Hematopoietic multipotent progenitor cell (in vitro differentiated cells): ENCODE results near the gene RUNX2. TPM values are rescaled to one million over a fixed set of nuclear protein-coding genes. Genes with fewer than 3 reads are reported as not detected.
"Not testable (repeated sequence)": the region's sequence is repeated elsewhere in the genome, so short reads cannot be mapped to it uniquely, and the experiment has no call there.

Source experiments
- DNase-seq, 3 donors: peaks; one replicate each; pipeline ENCODE4 v3.0.0-alpha.2; 2011 to 2015; ENCODE audit warnings: low read depth in 2 of 3, low spot score in 2 of 3
- total RNA-seq: library from RNA; depleted of rRNA; stranded (reverse); fragments of >200 nt; gene quantifications from one replicate; pipeline ENCODE4 v1.2.3, GENCODE V29; 2012

Gene RUNX2
- total RNA-seq, 1 donor: 26.1 TPM

DNA sequence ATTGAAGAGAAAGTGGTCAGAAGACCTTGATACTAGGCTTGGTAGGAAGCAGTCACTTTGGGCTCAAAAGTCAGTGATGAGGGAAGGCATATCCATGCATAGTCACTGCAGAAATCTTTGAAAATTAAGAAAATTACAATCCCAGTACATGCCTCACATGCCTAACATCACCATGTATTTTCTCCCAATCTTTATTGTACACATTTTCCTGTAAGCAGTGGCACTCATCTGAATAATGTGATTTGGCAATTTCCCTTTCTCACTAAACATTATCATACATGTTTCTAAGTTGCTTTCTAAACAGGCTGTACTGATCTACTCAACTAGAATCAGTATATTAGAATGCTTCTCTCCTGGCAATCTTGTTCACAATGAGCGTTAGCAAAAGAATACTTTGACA lies 330.3 kb downstream of the RUNX2 start:
- no peak for DNase-seq

DNA sequence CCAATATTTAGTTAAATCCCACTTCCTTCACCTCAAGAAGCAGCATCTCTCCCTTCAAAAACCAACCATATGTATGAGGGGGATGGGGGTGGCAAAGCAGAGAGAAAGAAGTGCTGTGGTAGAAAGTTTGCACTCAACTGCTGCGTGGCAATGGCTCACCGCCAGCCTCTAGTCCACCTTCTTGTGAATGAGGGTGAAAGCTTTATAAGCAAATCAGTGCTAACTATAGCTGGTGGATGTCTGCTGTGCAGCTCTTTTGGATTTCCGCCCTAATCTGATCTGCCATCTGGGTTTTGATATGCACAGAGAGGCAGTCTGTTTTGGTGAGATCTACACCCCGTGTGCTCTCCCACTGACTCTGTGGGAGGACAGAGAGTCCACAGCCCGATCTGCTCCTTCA lies 330.8 kb downstream of the RUNX2 start:
- DNase-seq: no peak

DNA sequence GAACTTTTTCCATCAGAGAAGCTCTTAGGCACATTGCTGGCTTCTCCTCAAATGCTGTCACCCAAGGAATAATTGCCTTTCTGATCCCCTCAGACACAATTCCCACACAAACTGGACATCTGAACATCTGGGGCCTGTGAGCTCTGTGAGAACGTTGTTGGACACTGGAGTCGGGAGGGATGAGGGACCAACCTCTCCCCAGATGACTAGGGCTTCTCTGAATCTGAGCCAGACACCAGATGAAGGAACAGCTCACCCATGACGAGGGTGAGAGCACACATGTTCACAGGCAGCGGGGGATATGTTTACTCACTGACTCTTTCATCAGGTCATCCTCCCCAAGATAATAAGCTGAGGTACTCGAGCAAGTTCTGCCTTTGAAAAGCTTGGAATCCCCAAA lies 333.5 kb downstream of the RUNX2 start:
- DNase-seq: no peak

DNA sequence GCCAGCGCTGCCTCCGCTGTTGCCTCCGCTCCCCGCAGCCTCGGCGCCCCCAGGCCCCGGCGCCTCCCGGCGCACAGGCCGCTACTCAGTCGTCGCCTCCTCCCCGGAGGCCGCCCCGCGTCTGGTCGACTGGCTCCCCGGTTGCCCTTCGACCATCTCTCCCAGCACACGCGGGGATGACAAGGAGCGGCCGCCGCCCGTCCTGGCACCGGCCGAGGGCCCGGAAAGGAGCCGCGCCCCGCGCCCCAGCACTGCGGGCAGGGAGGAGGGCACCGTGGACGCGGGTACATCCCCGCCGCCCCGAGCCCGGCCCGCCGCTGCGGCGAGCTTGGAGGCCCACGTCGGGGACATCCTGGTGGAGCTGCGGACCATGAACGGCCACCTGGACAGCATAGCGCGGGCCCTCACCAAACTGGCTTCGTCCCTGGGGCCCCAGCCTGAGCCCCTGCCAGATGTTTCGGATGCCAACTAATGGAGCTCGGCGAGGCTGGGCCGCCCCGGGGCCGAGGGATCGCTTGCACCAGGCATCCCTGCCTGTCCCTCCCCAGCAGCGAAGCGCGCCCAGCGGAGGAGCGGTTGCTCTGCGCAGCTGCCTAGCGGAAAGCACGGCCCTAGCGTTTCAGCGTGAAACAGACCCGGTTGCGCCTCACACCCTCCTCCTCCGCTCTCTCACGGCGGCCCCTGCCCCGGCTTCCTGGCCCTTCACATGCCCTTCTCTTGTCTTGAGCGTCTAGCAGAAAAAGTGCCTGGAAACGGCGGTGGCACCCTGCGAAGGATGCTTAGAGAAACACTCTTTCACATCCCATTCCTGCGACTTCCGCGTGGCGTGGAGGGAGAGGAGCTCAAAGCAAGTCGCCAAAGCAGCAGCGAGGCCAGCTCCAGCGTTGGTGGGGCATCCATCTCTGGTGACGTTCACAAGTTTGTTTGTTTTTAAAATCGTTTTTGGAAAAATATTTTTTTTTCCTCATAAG lies 335.4 kb downstream of the RUNX2 start:
- peak in 2 of 3 donors; percentile 43 to 54 for DNase-seq

DNA sequence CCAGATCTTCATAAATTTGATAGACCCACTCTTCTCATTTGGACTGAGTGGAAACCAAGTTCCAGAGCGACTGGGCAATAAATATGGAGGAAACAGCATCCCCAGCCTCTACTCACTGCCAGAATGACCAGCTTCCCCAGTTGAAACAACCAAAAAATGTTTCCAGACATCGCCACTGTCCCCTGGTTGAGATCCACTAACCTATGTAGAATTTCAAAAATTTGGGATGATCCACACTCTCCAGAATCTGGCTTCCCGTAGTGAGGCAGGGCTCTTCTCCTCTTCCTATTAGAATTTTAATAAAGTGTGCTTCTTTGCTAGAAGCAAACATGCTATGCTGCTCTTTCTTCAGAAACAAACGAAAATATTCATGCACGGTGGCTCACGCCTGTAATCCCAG lies 336.6 kb downstream of the RUNX2 start:
- DNase-seq: no peak

DNA sequence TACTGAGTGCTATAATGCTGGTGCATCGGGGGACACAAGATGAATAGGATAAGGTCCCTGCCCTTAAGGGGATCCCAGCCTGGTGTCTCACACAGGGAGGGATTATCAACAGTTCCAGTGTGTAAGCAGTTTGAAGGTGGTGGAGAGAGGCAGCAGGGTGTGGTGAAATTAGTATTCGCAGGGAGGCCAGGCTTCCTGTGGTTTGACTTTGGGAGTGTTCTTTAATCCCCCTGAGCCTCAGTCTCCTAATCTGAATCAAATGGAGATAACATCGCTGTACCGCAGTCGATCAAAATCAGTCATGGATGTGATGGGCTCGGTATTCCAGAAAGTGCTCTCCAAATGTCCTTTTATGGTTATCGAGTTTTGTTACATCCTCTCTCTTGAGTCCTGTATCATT lies 337.7 kb downstream of the RUNX2 start:
- no peak for DNase-seq

DNA sequence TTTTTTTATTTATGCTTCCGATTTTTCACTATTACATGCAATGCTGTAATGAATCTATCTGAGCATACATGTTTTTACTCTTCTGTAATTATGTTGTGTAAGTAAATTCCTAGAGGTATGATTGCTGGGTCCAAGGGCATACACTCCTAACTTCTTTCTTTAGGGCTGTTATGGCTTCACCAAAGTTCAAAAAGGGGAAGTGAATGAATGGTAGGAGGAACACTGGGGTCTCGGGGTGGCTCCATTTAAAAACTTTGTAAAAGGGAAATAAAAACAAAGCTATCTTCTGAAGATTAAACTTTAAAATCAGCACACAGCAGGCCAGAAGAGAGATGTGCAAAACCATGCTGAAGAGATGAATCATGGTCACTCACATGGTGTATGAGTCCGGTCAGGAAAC lies 338.7 kb downstream of the RUNX2 start:
- peak in 1 of 3 donors; percentile 63 for DNase-seq

DNA sequence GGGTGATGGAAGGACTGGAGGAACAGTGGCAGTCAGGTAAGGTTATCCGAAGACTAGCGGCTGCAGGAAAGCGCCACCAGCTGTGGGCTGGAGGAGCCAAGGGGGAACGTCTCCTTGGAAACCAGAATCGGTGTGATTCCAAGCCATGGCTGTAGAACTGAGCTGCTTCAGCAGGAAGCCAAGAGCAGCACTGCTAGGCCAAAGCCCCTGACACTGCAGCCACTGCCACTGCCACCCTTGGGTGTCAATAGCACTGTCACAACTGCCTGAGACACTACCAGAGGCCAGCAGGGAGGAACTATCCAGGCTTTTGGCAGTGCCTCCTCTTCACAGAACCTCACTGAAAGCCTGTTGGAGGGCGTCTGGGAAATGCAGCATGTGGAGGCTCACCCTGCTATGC lies 339.2 kb downstream of the RUNX2 start:
- no peak for DNase-seq

DNA sequence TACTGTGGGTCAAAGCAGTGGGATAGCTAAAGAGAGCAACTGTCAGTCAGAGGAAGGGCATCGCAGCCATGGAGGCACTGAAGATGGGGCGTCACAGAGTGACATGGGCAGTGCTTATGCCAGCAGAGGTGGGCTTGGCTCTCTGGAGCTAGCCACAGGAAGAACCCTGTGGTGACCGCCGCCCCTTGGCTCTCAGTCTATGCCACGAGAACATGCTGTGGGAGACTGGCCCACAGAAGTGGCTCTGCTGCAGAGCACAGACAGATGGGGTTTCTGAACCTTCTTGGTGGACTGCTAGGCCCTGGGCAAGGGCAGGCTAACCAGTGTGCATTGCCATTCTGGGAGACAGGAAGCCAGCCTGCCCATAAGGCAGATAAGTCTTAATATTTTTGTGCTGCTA lies 339.6 kb downstream of the RUNX2 start:
- no peak for DNase-seq

DNA sequence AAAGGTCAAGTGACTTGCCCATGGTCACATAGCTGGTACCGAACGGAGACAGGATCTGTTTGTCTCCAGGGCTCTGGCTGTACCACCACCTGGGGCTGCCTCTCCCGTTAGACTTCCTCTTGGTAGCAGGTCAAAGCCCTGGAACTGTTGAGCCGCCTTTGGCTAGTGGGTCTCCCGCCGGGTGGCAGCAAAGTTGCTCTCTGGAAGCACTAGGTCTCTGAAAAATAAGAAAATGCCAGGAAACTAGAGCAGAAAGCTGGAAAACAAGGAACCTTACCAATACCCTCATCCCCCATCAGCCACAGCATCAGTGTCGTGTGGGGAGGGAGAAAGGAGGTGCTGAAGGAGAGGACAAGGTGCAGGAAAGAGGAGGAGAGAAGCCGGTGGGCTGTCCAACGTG lies 340.6 kb downstream of the RUNX2 start:
- DNase-seq: no peak

DNA sequence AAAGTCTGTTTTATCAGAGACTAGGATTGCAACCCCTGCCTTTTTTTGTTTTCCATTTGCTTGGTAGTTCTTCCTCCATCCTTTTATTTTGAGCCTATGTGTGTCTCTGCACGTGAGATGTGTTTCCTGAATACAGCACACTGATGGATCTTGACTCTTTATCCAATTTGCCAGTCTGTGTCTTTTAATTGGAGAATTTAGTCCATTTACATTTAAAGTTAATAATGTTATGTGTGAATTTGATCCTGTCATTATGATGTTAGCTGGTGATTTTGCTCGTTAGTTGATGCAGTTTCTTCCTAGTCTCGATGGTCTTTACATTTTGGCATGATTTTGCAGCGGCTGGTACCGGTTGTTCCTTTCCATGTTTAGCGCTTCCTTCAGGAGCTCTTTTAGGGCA lies 345.0 kb downstream of the RUNX2 start:
- DNase-seq: not testable (repeated sequence)

DNA sequence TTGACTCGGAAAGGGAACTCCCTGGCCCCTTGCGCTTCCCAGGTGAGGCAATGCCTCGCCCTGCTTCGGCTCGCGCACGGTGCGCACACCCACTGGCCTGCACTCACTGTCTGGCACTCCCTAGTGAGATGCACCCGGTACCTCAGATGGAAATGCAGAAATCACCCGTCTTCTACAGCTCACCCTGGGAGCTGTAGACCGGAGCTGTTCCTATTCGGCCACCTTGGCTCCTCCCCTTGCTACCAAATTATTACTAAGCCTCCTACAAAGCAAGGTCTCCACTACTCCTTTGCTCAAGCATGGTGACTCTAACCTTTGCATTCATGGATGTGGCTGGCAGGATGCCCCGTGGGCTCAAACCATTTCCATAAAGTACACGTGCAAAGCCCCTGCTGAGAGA lies 347.0 kb downstream of the RUNX2 start:
- not testable (repeated sequence) for DNase-seq

DNA sequence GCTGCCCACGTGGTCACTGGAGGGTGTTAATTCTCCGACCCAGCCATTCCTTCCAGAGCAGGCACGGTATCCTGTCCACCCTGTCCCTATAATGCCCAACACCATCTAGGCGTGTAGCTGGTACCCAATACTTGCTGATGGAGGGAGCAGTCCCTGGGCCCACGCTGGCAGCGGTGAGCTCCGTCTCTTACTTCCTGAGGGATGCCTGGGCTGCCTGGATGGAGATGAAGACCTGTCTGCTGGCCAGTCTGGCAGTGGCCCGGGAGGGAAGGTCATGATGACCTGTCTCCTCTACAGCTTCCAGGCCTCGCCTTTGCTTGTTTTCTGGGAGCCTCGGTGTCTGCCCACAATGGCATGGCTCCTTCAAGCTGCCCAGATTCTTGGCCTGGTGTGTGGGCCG lies 347.5 kb downstream of the RUNX2 start:
- no peak for DNase-seq

DNA sequence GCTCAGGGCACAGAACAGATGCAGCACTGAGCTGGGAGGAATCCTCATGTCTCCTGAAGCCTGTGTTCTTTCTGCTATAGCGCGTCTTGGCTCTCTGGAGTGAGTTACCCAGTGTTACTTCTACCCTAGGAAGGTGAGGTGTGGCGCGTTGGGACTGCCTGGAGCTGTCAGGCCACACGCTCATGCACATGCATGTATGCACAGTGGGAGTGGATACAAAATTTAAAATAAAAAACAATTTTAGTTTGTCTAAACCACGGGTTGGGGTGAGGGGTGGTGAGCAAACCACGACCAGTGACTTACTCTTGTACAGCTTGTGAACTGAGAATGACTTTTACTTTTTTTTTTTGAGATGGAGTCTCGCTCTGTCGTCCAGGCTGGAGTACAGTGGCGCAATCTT lies 348.2 kb downstream of the RUNX2 start:
- DNase-seq: no peak

DNA sequence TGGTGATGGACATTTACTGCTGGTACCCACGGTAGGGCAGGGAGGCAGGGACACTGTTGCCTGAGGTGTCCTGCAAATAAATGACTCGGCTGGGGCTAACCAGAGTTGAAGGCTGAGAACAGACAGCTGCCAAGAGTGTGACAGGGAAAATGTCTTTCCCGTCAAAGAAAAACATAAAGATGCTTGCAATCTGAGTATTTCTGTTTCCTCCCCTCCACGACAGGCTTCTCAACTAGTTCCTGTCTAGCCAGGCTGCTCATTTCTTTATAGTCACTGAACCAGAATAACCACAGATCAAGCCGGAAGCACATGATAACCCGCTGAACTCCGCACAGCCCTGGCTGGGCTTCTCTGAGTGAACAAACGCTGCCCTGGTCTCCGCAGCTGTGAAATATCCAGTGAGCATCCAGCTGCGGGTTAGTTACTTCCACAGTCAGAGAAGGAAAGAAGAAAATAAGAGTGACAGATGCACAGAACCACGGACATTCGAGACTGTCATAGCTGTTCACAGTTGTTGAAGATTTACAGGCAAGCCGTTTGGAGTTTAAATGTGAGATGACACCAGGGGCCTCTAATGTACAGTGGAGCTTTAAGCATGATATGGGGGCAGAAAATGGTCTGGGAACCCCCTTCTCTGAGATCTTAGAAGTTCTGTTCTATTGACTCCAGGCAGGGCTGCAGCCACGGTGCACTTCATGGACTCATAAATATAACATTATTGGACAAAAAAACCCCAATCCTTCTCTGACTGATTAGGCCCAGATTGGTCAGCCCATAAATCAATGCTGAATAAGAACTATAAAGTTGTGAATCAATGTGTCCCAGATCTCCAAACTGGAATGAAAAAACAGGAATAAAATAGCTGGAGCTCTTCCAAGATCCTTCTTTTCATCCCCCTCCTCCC lies 349.5 kb downstream of the RUNX2 start:
- DNase-seq: peak in 2 of 3 donors; percentile 82 to 92

DNA sequence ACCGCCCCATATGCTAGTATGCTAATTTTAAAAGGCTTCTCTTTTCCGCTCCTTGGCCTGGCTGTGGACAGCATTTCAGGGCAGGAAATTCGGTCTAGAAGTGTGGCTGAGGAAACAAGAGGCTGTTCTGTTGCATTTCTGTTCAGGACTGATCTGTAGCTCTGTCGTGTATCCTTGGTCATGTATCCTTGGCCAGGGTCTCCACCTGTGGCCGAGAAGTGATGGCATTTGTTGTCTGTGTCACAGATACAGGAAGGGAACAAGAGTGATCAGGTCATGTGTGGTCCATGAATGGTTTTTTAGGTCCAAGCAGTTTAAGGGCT lies 350.1 kb downstream of the RUNX2 start:
- DNase-seq: no peak

DNA sequence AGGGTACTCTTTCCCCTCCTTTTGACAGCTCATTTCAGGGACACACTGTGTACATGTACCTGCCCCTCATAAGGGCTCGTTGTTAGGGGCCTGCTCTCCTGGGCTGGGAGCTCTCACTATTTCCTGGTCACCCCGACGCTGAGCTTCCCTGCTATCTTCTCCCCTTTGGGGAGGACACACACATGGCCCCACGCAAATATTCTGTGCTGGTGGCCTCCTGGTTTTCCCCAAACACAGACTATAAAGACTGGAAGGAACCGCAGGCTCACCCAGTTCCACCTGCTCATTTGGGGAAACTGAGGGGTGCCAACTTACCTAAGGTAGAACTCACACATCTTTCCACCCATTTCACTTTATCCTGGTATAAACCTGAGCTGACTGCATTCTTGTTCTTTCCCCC lies 351.0 kb downstream of the RUNX2 start:
- no peak for DNase-seq

DNA sequence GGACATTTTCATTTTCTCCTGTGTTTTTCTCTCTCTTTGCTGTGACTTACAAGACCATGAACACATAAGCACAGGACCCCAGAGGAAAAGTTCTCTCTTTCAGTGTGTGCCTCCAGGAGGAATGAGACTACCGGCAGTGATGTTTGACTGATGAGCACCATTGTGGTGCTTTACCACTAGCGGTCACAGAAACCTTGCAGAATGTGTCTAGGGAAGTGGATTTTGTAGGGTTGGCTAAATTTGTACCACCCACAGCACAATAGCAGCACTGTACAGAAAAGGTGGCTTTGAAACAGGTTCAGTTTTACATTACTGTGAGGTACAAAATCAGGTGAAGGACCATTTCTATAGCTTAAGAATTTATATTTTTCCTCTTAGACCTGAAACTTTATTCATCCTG lies 351.5 kb downstream of the RUNX2 start:
- DNase-seq: no peak

DNA sequence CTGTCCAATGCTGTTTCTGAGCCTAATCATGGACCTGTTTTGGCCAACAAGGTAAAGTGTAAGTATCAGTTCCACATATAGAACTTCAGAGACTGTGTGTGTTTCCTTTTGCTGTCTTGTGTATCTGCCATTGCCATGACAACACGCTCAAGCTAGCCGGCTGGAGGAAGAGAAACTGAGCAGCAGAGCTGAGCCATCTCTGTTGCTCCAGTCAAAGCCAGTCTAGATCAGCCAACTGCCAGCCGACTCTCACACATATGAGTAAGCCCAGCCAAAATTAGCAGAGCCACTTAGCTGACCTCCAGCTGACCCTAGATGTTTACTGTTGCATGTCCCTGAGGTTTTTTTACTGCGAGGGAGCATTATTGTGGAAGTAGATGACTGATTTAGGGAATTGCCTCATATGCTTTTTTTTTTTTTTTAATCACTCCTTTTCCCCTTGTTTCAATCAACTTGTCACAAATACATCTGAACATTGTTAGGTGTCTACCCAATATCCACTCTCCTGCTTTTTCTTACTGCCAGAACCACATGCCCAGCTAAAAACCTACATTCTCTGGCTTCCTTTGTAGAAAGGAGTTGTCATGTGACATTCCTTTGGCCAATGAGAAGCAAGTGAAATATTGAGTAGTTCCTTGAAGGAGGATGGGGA lies 353.9 kb downstream of the RUNX2 start:
- DNase-seq: peak in 1 of 3 donors; percentile 18

DNA sequence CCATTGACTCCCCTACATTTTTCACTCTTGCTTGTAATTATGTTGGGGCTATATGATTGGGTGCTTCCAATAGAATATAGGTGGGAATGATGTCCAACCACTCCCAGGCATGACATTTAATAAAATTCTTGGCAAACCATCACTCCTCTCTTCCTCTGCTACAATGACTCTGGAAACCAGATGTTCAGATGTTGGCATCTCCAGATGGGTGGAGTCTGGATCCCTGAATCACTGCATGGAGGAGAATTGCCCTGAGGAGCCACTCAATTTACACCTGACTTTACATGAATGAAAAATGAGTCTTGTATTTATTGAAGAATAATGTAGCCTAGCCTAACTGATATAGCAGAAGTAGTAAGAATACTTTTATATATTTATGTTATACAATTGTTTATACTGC lies 356.3 kb downstream of the RUNX2 start:
- no peak for DNase-seq

DNA sequence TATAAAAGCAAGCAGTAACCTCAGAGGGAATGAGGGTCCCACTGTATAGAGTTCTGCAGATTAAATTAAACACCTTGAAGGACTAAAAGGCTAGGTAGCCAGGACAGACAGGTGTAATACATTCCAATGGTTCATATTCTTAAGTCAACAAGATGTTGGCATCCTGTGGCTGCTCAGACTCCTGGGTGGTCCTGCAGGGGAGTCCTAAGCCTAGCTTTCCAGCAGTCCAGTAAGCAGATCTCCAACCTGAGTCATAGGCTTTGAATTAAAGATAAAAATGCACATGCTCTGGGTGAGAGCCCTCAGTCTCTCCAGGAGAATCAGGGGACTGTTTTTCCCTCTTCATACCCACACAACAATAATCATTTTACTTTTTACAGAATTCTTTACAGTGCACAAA lies 356.9 kb downstream of the RUNX2 start:
- no peak for DNase-seq
